ENCODE results near the gene JMJD7. TPM values are rescaled to one million over a fixed set of nuclear protein-coding genes. Genes with fewer than 3 reads are reported as not detected.

The JMJD7 gene
- total RNA-seq, 4 donors from 2014 or later = 9.1 to 61.1 (median 13.1) TPM

DNA sequence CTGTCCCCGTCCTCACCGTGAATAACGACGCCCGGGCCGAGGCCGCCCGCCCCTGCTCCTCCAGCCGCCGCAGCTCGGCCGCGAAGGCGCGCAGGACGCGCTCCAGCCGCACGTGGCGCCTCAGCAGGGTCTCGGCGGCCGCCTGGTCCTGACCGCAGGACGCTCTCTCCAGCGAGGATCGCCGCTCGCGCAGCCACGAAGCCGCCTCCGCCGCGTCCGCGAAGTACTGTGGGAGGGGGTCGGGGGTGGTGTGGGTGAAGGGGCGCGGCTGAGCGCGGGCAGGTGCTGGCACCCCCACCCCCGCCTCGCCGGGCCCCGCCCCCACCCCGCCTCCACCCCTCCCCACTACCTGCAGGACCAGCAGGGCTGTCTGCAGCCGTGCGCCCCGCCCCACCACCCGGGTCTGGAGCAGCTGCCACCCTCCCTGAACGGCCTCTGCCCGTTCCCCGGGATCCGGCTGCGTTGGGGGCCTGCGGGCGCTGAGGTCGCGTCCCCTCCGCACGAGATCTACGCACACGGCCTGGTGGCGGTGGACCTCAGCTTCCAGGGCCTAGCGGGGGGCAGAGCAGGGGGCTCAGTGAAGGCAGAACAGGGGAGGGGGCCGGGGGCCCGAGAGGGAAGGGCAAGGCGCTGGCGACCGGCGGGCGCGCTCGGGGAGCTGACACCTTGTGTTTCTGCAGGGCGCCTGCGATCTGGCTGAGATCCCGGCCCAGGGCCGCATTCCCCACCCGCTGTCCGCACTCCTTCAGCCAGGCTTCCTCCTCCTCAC, 54.2 kb downstream of the JMJD7 start:
- H3K9me3 ChIP-seq = no peaks in the 10 kb centered on the region
- TF ChIP-seq POLR2A (IDR thresholded peaks at IDR 0.05) = no peak
- TF ChIP-seq, protein P1, sequence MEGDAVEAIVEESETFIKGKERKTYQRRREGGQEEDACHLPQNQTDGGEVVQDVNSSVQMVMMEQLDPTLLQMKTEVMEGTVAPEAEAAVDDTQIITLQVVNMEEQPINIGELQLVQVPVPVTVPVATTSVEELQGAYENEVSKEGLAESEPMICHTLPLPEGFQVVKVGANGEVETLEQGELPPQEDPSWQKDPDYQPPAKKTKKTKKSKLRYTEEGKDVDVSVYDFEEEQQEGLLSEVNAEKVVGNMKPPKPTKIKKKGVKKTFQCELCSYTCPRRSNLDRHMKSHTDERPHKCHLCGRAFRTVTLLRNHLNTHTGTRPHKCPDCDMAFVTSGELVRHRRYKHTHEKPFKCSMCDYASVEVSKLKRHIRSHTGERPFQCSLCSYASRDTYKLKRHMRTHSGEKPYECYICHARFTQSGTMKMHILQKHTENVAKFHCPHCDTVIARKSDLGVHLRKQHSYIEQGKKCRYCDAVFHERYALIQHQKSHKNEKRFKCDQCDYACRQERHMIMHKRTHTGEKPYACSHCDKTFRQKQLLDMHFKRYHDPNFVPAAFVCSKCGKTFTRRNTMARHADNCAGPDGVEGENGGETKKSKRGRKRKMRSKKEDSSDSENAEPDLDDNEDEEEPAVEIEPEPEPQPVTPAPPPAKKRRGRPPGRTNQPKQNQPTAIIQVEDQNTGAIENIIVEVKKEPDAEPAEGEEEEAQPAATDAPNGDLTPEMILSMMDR (IDR thresholded peaks at IDR 0.05) = peak in 1 of 6 experiments; percentile 13
- no peak overlapping the region for H3K27ac ChIP-seq
- H3K36me3 ChIP-seq = no peaks in the 10 kb centered on the region
- H3K27me3 ChIP-seq = peaks cover 0 to 5% of the 10 kb centered on the region in 2 donors
- peak overlapping the region in 3 of 4 donors; percentile 27 to 47 (median 40) for H3K4me3 ChIP-seq
- H3K4me1 ChIP-seq = peaks cover 0 to 13% (median 3%) of the 10 kb centered on the region in 4 donors
- no peak for DNase-seq

GRCh38 chr15:41882689-41883483, 55.0 kb downstream of the JMJD7 start:
- no peak for TF ChIP-seq POLR2A (IDR thresholded peaks at IDR 0.05)
- TF ChIP-seq, protein P1 (IDR thresholded peaks at IDR 0.05) = no peak
- H3K4me1 ChIP-seq = peaks cover 0 to 13% (median 3%) of the 10 kb centered on the region in 4 donors
- peak overlapping the region in 1 of 4 donors; percentile 40 for H3K4me3 ChIP-seq
- H3K36me3 ChIP-seq = no peaks in the 10 kb centered on the region
- no peak for DNase-seq
- no peaks in the 10 kb centered on the region for H3K9me3 ChIP-seq
- peaks cover 0 to 5% of the 10 kb centered on the region in 2 donors for H3K27me3 ChIP-seq
- no peak overlapping the region for H3K27ac ChIP-seq

GRCh38 chr15:41883484-41883825, 55.6 kb downstream of the JMJD7 start:
- Histone ChIP-seq H3K27ac (no peak overlapping the region), H3K4me3 (no peak overlapping the region), H3K9me3 (no peaks in the 10 kb centered on the region), H3K36me3 (no peaks in the 10 kb centered on the region), H3K4me1 (peaks cover 0 to 13% (median 3%) of the 10 kb centered on the region in 4 donors), H3K27me3 (peaks cover 0 to 5% of the 10 kb centered on the region in 2 donors)
- TF ChIP-seq, protein P1 (IDR thresholded peaks at IDR 0.05) = no peak
- no peak for TF ChIP-seq POLR2A (IDR thresholded peaks at IDR 0.05)
- no peak for DNase-seq

GRCh38 chr15:41884458-41884857, 56.6 kb downstream of the JMJD7 start:
- no peaks in the 10 kb centered on the region for H3K36me3 ChIP-seq
- H3K4me1 ChIP-seq = peaks cover 0 to 13% (median 7%) of the 10 kb centered on the region in 4 donors
- H3K4me3 ChIP-seq = no peak overlapping the region
- no peaks in the 10 kb centered on the region for H3K9me3 ChIP-seq
- TF ChIP-seq, protein P1 (IDR thresholded peaks at IDR 0.05) = no peak
- TF ChIP-seq POLR2A (IDR thresholded peaks at IDR 0.05) = no peak
- peaks cover 0 to 5% of the 10 kb centered on the region in 2 donors for H3K27me3 ChIP-seq
- no peak overlapping the region for H3K27ac ChIP-seq
- DNase-seq = no peak

- Histone ChIP-seq H3K27me3 (peaks cover 0 to 5% of the 10 kb centered on the region in 2 donors), H3K9me3 (no peaks in the 10 kb centered on the region), H3K4me1 (peaks cover 0 to 13% (median 7%) of the 10 kb centered on the region in 4 donors), H3K27ac (no peak overlapping the region), H3K36me3 (no peaks in the 10 kb centered on the region), H3K4me3 (no peak overlapping the region)
- no peak for TF ChIP-seq POLR2A (IDR thresholded peaks at IDR 0.05)
- TF ChIP-seq, protein P1 (IDR thresholded peaks at IDR 0.05) = no peak
- no peak for DNase-seq
Measured at GRCh38 chr15:41885321-41885720, 57.4 kb downstream of the JMJD7 start.

All from Peyer's patch (tissue), 4 donors.